Measurements from ENCODE around the gene ARFIP1. TPM values are rescaled to one million over a fixed set of nuclear protein-coding genes. Genes with fewer than 3 reads are reported as not detected.

Gene ARFIP1
- polyA plus RNA-seq, 1 donor from 2014 or later: 35.1 TPM

- Histone ChIP-seq H4K20me1 (ENCODE audit: insufficient read depth) (no peaks in the 10 kb centered on the region), H3K9me3 (ENCODE audit: low read length) (no peaks in the 10 kb centered on the region), H3K9me2 (ENCODE audit: insufficient read depth, low read length) (no peaks in the 10 kb centered on the region), H3K4me2 (ENCODE audit: low read length) (no peak overlapping the region), H3F3A (ENCODE audit: insufficient read depth, low read length, poor library complexity, severe bottlenecking) (no peaks in the 10 kb centered on the region), H3K9ac (ENCODE audit: low read length) (no peak overlapping the region), H3K79me2 (replicated peaks; ENCODE audit: insufficient read depth, low read length) (no peaks in the 10 kb centered on the region), H3K36me3 (ENCODE audit: insufficient read depth, low read length) (no peaks in the 10 kb centered on the region), H3K27me3 (ENCODE audit: insufficient read depth, low read depth, low read length) (no peaks in the 10 kb centered on the region), H3K4me3 (ENCODE audit: low read length) (no peak overlapping the region), H2AFZ (ENCODE audit: low read depth, low read length) (no peak overlapping the region), H3K27ac (ENCODE audit: low read length) (no peak overlapping the region)
- no peak for TF ChIP-seq REST (IDR thresholded peaks at IDR 0.05; ENCODE audit: borderline replicate concordance)
- TF ChIP-seq POLR2AphosphoS5 (IDR thresholded peaks at IDR 0.05): no peak
- no peak for TF ChIP-seq RAD21 (conservative IDR thresholded peaks at IDR 0.05)
- TF ChIP-seq MXI1 (conservative IDR thresholded peaks at IDR 0.05; ENCODE audit: poor library complexity, severe bottlenecking): no peak
- no peak for TF ChIP-seq CTCF (IDR thresholded peaks at IDR 0.05; ENCODE audit: poor library complexity, severe bottlenecking)
- TF ChIP-seq EZH2 (IDR thresholded peaks at IDR 0.05; ENCODE audit: borderline replicate concordance, insufficient read depth, low read length, poor library complexity, severe bottlenecking): no peak
- no peak for TF ChIP-seq TAF1 (IDR thresholded peaks at IDR 0.05; ENCODE audit: low read depth)
- TF ChIP-seq EP300 (conservative IDR thresholded peaks at IDR 0.05; ENCODE audit: poor library complexity, severe bottlenecking): no peak
Measured at GRCh38 chr4:152822323-152822722, 42.6 kb downstream of the ARFIP1 start.

GRCh38 chr4:152824561-152824960 lies 44.8 kb downstream of the ARFIP1 start:
- Histone ChIP-seq H3K9me2 (ENCODE audit: insufficient read depth, low read length) (no peaks in the 10 kb centered on the region), H3K9me3 (ENCODE audit: low read length) (no peaks in the 10 kb centered on the region), H2AFZ (ENCODE audit: low read depth, low read length) (no peak overlapping the region), H3K36me3 (ENCODE audit: insufficient read depth, low read length) (no peaks in the 10 kb centered on the region), H3K9ac (ENCODE audit: low read length) (no peak overlapping the region), H3K27me3 (ENCODE audit: insufficient read depth, low read depth, low read length) (no peaks in the 10 kb centered on the region), H4K20me1 (ENCODE audit: insufficient read depth) (no peaks in the 10 kb centered on the region), H3K27ac (ENCODE audit: low read length) (no peak overlapping the region), H3K4me3 (ENCODE audit: low read length) (no peak overlapping the region), H3K4me2 (ENCODE audit: low read length) (no peak overlapping the region), H3K79me2 (replicated peaks; ENCODE audit: insufficient read depth, low read length) (no peaks in the 10 kb centered on the region), H3F3A (ENCODE audit: insufficient read depth, low read length, poor library complexity, severe bottlenecking) (no peaks in the 10 kb centered on the region)
- TF ChIP-seq REST (IDR thresholded peaks at IDR 0.05; ENCODE audit: borderline replicate concordance) (no peak), EZH2 (IDR thresholded peaks at IDR 0.05; ENCODE audit: borderline replicate concordance, insufficient read depth, low read length, poor library complexity, severe bottlenecking) (no peak), MXI1 (conservative IDR thresholded peaks at IDR 0.05; ENCODE audit: poor library complexity, severe bottlenecking) (no peak), EP300 (conservative IDR thresholded peaks at IDR 0.05; ENCODE audit: poor library complexity, severe bottlenecking) (no peak), SMC3 (conservative IDR thresholded peaks at IDR 0.05; ENCODE audit: poor library complexity) (no peak), TAF1 (IDR thresholded peaks at IDR 0.05; ENCODE audit: low read depth) (no peak), RAD21 (conservative IDR thresholded peaks at IDR 0.05) (no peak)
